IMR-90 (cell line): ENCODE data around the gene CLASP1. TPM values are rescaled to one million over a fixed set of nuclear protein-coding genes. Genes with fewer than 3 reads are reported as not detected.

Source experiments
- ATAC-seq: fragments of 200-7000 bp; cut with Tn5 transposase; 2 replicates; pipeline ENCODE4 v1.9.1; 2020; ENCODE audit warnings: low read depth, mild to moderate bottlenecking, moderate library complexity
- BruUV-seq: library from RNA; stranded (reverse); fragments of 400-500 nt; replicated peaks from 2 replicates; lab custom pipeline; 2021; lab: Mats Ljungman, UMichigan
- CTCF ChIA-PET: fragments of 300-600 bp; formaldehyde crosslinking; extraction: SDS; loops from one replicate; lab custom pipeline; 2021; ENCODE audit warnings: antibody characterized with exemption; lab: Yijun Ruan, JAX
- POLR2A ChIA-PET: fragments of 300-600 bp; sonication (Branson Sonifier 250); formaldehyde crosslinking; loops from one replicate; lab custom pipeline; 2022; ENCODE audit warnings: antibody characterized with exemption; ENCODE audit not compliant: unreplicated experiment; lab: Charles Lee
- DNase-seq: peaks from one replicate; pipeline ENCODE4 v3.0.0; 2013
- H2AFZ ChIP-seq: replicated peaks from 2 replicates; pipeline ENCODE3; 2013; ENCODE audit warnings: low read length, mild to moderate bottlenecking; ENCODE audit not compliant: poor library complexity
- H2AK5ac ChIP-seq: 2 replicates; pipeline ENCODE4 v1.6.1; 2013; ENCODE audit warnings: low read depth, low read length, inconsistent platforms
- H2AK9ac ChIP-seq: replicated peaks from 2 replicates; pipeline ENCODE3; 2013; ENCODE audit warnings: mild to moderate bottlenecking, low read depth, low read length, moderate library complexity; ENCODE audit not compliant: poor library complexity
- H2BK120ac ChIP-seq: 2 replicates; pipeline ENCODE4 v1.6.1; 2013; ENCODE audit warnings: low read depth, low read length, inconsistent platforms
- H2BK15ac ChIP-seq: 3 replicates; pipeline ENCODE4 v1.6.1; 2013; ENCODE audit warnings: low read depth, low read length, inconsistent platforms
- H2BK20ac ChIP-seq: 2 replicates; pipeline ENCODE4 v1.6.1; 2013; ENCODE audit warnings: low read depth, mild to moderate bottlenecking, inconsistent platforms, low read length, moderate library complexity
- H2BK5ac ChIP-seq: 2 replicates; pipeline ENCODE4 v1.6.1; 2013; ENCODE audit warnings: mild to moderate bottlenecking, low read depth, low read length, inconsistent platforms; ENCODE audit not compliant: poor library complexity, severe bottlenecking
- H3K14ac ChIP-seq: replicated peaks from 2 replicates; pipeline ENCODE4 v1.6.1; 2013; ENCODE audit warnings: low read depth, low read length, inconsistent platforms
- H3K18ac ChIP-seq: 2 replicates; pipeline ENCODE4 v1.6.1; 2013; ENCODE audit warnings: low read depth, low read length, control low read depth
- H3K23ac ChIP-seq: 2 replicates; pipeline ENCODE4 v1.6.1; 2013; ENCODE audit warnings: low read depth, low read length, inconsistent platforms
- H3K27ac ChIP-seq: 2 replicates; pipeline ENCODE4 v1.5.1; 2013; ENCODE audit warnings: mild to moderate bottlenecking, control low read depth, low read length; ENCODE audit not compliant: insufficient read depth
- H3K27me3 ChIP-seq: 2 replicates; pipeline ENCODE4 v1.6.1; 2013; ENCODE audit warnings: low read length; ENCODE audit not compliant: control insufficient read depth, insufficient read depth
- H3K36me3 ChIP-seq: 2 replicates; pipeline ENCODE4 v1.6.1; 2013; ENCODE audit warnings: low read length, mixed read lengths; ENCODE audit not compliant: control insufficient read depth, insufficient read depth
- H3K4ac ChIP-seq: 2 replicates; pipeline ENCODE4 v1.6.1; 2013; ENCODE audit warnings: low read depth, low read length, inconsistent platforms
- H3K4me1 ChIP-seq: 2 replicates; pipeline ENCODE4 v1.6.1; 2013; ENCODE audit warnings: low read length, mixed read lengths; ENCODE audit not compliant: control insufficient read depth, insufficient read depth
- H3K4me2 ChIP-seq: 2 replicates; pipeline ENCODE4 v1.6.1; 2013; ENCODE audit warnings: low read depth, mild to moderate bottlenecking, control low read depth, low read length, moderate library complexity
- H3K4me3 ChIP-seq: 2 replicates; pipeline ENCODE4 v1.5.1; 2013; ENCODE audit warnings: low read depth, mild to moderate bottlenecking, control low read depth, low read length, moderate library complexity; ENCODE audit not compliant: insufficient read depth
- H3K56ac ChIP-seq: 2 replicates; pipeline ENCODE4 v1.6.1; 2013; ENCODE audit warnings: low read length, inconsistent platforms; ENCODE audit not compliant: insufficient read depth; ENCODE audit errors: extremely low read depth
- H3K79me1 ChIP-seq, 2 experiments: 2 replicates each; pipeline ENCODE4 v1.6.1; 2013; ENCODE audit warnings: low read length in 2 of 2, inconsistent platforms in 1 of 2, low read depth in 1 of 2
- H3K9ac ChIP-seq: 2 replicates; pipeline ENCODE4 v1.6.1; 2013; ENCODE audit warnings: low read depth, low read length, control low read depth
- H3K9me1 ChIP-seq: 2 replicates; pipeline ENCODE4 v1.6.1; 2013; ENCODE audit warnings: low read length, inconsistent platforms; ENCODE audit not compliant: insufficient read depth
- H3K9me3 ChIP-seq: 2 replicates; pipeline ENCODE4 v1.6.1; 2013; ENCODE audit warnings: low read length; ENCODE audit not compliant: control insufficient read depth, insufficient read depth
- H4K20me1 ChIP-seq: 2 replicates; pipeline ENCODE4 v1.6.1; 2013; ENCODE audit warnings: low read length, inconsistent platforms; ENCODE audit not compliant: insufficient read depth
- H4K5ac ChIP-seq: 2 replicates; pipeline ENCODE4 v1.6.1; 2013; ENCODE audit warnings: mild to moderate bottlenecking, low read depth, low read length, control low read depth
- H4K8ac ChIP-seq, 2 experiments: 2 replicates each; pipeline ENCODE4 v1.6.1; 2013; ENCODE audit warnings: low read depth in 2 of 2, low read length in 2 of 2, control low read depth in 1 of 2, inconsistent platforms in 1 of 2
- H4K91ac ChIP-seq: 2 replicates; pipeline ENCODE4 v1.6.1; 2013; ENCODE audit warnings: low read depth, low read length, inconsistent platforms; ENCODE audit not compliant: insufficient read depth
- BHLHE40 ChIP-seq: fragments of 150-350 bp; IDR thresholded peaks from 2 replicates; pipeline ENCODE4 v1.6.1; 2016; ENCODE audit warnings: mild to moderate bottlenecking, low read depth, low read length
- CEBPB ChIP-seq: IDR thresholded peaks from 2 replicates; pipeline ENCODE4 v1.6.1; 2012; ENCODE audit warnings: low read depth, low read length, improper control_type of control experiment
- FOS ChIP-seq: fragments of 150-350 bp; IDR thresholded peaks from 2 replicates; pipeline ENCODE4 v1.6.1; 2016; ENCODE audit warnings: low read depth, low read length
- MAFK ChIP-seq: IDR thresholded peaks from 2 replicates; pipeline ENCODE4 v1.6.1; 2012; ENCODE audit warnings: low read depth, low read length, improper control_type of control experiment
- MAZ ChIP-seq: IDR thresholded peaks from 2 replicates; pipeline ENCODE4 v1.6.1; 2012; ENCODE audit warnings: low read depth, mild to moderate bottlenecking, low read length, improper control_type of control experiment, moderate library complexity, borderline replicate concordance
- MXI1 ChIP-seq: IDR thresholded peaks from 2 replicates; pipeline ENCODE4 v1.6.1; 2012; ENCODE audit warnings: low read depth, mild to moderate bottlenecking, low read length, moderate library complexity, borderline replicate concordance
- NFE2L2 ChIP-seq: fragments of 150-350 bp; IDR thresholded peaks from 2 replicates; pipeline ENCODE4 v1.6.1; 2016; ENCODE audit warnings: low read depth, mild to moderate bottlenecking, low read length
- RAD21 ChIP-seq: IDR thresholded peaks from 2 replicates; pipeline ENCODE4 v1.6.1; 2012; ENCODE audit warnings: low read length, improper control_type of control experiment
- RCOR1 ChIP-seq: IDR thresholded peaks from 2 replicates; pipeline ENCODE4 v1.6.1; 2012; ENCODE audit warnings: mild to moderate bottlenecking, low read length, improper control_type of control experiment; ENCODE audit not compliant: insufficient replicate concordance
- RFX5 ChIP-seq: IDR thresholded peaks from 2 replicates; pipeline ENCODE4 v1.8.0; 2012; ENCODE audit warnings: low read depth, mild to moderate bottlenecking, low read length, moderate library complexity
- SMC3 ChIP-seq: fragments of 150-350 bp; IDR thresholded peaks from 2 replicates; pipeline ENCODE4 v1.6.1; 2016; ENCODE audit warnings: low read depth, mild to moderate bottlenecking, antibody characterized with exemption, low read length, moderate library complexity
- WGBS, 2 experiments: methylation state at CpG; one replicate each; pipeline versions ENCODE4 v1.1.5 to v1.1.7; 2013; ENCODE audit warnings: missing lambda C conversion rate in 2 of 2; ENCODE audit not compliant: insufficient read length in 1 of 2; ENCODE audit errors: extremely low coverage in 2 of 2; 5-methylcytosine and 5-hydroxymethylcytosine counted together
- dilution Hi-C: fragments of 300-500 bp; cut with HindIII; formaldehyde crosslinking; loops from one replicate; pipeline ENCODE4 v1.14.3; 2018; ENCODE audit warnings: low sequenced_read_pairs; ENCODE audit not compliant: unreplicated experiment
- in situ Hi-C: fragments of 300-500 bp; cut with MboI; formaldehyde crosslinking; loops from 3 replicates; pipeline ENCODE4 v1.14.3; 2019; ENCODE audit warnings: low sequenced_read_pairs, inconsistent platforms, mixed read lengths
- intact Hi-C: fragments of 100-400 bp; cut with micrococcal nuclease; formaldehyde crosslinking; loops from 2 replicates; pipeline ENCODE4 v1.10.0; 2022
- polyA plus RNA-seq, 3 experiments: library from polyadenylated mRNA; depleted of rRNA; stranded (reverse); fragments of >200 nt; gene quantifications; 2 replicates each; pipeline ENCODE4 v1.2.3, GENCODE V29; 2012; ENCODE audit warnings: low replicate concordance in 1 of 3
- total RNA-seq: library from RNA; depleted of rRNA; stranded (reverse); fragments of >200 nt; gene quantifications from 2 replicates; pipeline ENCODE4 v1.2.3, GENCODE V29; 2012
- TF ChIP-seq, protein P1 (sequence below): fragments of 150-350 bp; IDR thresholded peaks from 2 replicates; pipeline ENCODE4 v1.6.1; 2017; ENCODE audit warnings: mild to moderate bottlenecking, antibody characterized with exemption, low read length, low read depth
- TF ChIP-seq, protein P2 (sequence below): fragments of 150-350 bp; IDR thresholded peaks from 2 replicates; pipeline ENCODE4 v1.6.1; 2016; ENCODE audit warnings: low read depth, mild to moderate bottlenecking, low read length, moderate library complexity, borderline replicate concordance

Gene CLASP1
- total and polyA plus RNA-seq, 2 of the 4 experiments (the other 2 are of a cell fraction): 12.3 to 33.7 TPM

DNA sequence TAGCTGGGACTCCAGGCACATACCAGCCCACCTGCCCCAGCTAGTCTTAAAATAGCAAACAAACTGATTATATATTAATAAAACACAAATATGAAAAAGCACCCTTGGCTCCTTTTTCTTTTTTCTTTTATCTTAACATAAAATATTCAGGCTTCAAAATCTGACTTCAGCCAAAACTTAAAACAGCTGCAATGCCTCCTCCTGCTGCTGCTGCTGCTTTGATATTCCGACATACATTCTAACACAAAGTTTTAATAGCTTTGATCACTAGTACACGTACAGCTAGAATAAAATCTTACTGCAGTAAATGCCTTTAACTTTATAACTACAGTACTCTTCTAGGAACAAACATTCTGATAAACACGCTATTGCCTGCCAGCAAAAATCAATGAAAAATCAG lies 190.0 kb downstream of the CLASP1 start:
- BruUV-seq: no TSS peak

More for the DNA sequence above, 190.0 kb downstream of the CLASP1 start:
- Histone ChIP-seq H3K23ac (no peak overlapping the region), H3K56ac (no peak overlapping the region), H4K20me1 (no peaks in the 10 kb centered on the region), H3K9me1 (0 out of 2 replicates have a peak, but pooled peaks cover 5% of the 10 kb centered on the region), H3K9me3 (no peaks in the 10 kb centered on the region), H2AFZ (no peak overlapping the region), H3K4ac (no peak overlapping the region), H2AK5ac (no peak overlapping the region), H2BK120ac (no peak overlapping the region), H3K14ac (no peak overlapping the region), H3K9ac (no peak overlapping the region), H4K5ac (no peak overlapping the region), H3K79me1 (peaks cover 16% of the 10 kb centered on the region in 2 experiments; a peak in 3 of 4 replicates), H3K4me2 (no peak overlapping the region), H2BK15ac (no peak overlapping the region), H3K4me3 (no peak overlapping the region), H3K27ac (no peak overlapping the region), H3K4me1 (peaks cover 8% of the 10 kb centered on the region; the same call in 1 of the 2 replicates), H3K18ac (no peak overlapping the region), H3K27me3 (no peaks in the 10 kb centered on the region), H4K8ac (no peak overlapping the region), H2AK9ac (no peak overlapping the region), H2BK20ac (no peak overlapping the region), H2BK5ac (no peak overlapping the region), H3K36me3 (peaks cover 21% of the 10 kb centered on the region), H4K91ac (no peak overlapping the region)
- no peak for TF ChIP-seq MXI1
- no peak for TF ChIP-seq MAFK
- no peak for TF ChIP-seq CEBPB
- TF ChIP-seq BHLHE40: no peak
- no peak for TF ChIP-seq MAZ
- TF ChIP-seq, protein P1, sequence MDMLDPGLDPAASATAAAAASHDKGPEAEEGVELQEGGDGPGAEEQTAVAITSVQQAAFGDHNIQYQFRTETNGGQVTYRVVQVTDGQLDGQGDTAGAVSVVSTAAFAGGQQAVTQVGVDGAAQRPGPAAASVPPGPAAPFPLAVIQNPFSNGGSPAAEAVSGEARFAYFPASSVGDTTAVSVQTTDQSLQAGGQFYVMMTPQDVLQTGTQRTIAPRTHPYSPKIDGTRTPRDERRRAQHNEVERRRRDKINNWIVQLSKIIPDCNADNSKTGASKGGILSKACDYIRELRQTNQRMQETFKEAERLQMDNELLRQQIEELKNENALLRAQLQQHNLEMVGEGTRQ: no peak
- TF ChIP-seq RCOR1: no peak
- no peak for TF ChIP-seq FOS
- TF ChIP-seq SMC3: no peak
- TF ChIP-seq RFX5: no peak
- no peak for TF ChIP-seq NFE2L2
- TF ChIP-seq, protein P2, sequence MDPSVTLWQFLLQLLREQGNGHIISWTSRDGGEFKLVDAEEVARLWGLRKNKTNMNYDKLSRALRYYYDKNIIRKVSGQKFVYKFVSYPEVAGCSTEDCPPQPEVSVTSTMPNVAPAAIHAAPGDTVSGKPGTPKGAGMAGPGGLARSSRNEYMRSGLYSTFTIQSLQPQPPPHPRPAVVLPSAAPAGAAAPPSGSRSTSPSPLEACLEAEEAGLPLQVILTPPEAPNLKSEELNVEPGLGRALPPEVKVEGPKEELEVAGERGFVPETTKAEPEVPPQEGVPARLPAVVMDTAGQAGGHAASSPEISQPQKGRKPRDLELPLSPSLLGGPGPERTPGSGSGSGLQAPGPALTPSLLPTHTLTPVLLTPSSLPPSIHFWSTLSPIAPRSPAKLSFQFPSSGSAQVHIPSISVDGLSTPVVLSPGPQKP: no peak
- no peak for TF ChIP-seq RAD21
- ChIA-PET CTCF (interaction anchor here (0.7 to 1.2 kb wide), 2 partner anchors 8 to 16 kb away, joined by 3 to 4 read pairs; no protein-coding TSS in a partner anchor), POLR2A (no interaction called here)
- DNase-seq (no peak), ATAC-seq (no peak)
- intact Hi-C loops: no loop called here
- WGBS, 2 experiments: 60% methylated on average over 2 of the region's 3 CpGs; no CpG with 5 or more reads in 1 of the 2 experiments
- in situ Hi-C loops: loop anchor here (10.0 kb wide), 1 partner anchor 66 kb away; no protein-coding TSS in a partner anchor
- dilution Hi-C loops: no loop called here
